GM19395 (cell line): ENCODE data around the gene VSIR.

Source experiments
- ATAC-seq: cut with Tn5 transposase; IDR thresholded peaks from one replicate; pipeline ENCODE4 v1.9.1; 2021; ENCODE audit warnings: mild to moderate bottlenecking, moderate library complexity; ENCODE audit not compliant: unreplicated experiment

Gene VSIR

DNA sequence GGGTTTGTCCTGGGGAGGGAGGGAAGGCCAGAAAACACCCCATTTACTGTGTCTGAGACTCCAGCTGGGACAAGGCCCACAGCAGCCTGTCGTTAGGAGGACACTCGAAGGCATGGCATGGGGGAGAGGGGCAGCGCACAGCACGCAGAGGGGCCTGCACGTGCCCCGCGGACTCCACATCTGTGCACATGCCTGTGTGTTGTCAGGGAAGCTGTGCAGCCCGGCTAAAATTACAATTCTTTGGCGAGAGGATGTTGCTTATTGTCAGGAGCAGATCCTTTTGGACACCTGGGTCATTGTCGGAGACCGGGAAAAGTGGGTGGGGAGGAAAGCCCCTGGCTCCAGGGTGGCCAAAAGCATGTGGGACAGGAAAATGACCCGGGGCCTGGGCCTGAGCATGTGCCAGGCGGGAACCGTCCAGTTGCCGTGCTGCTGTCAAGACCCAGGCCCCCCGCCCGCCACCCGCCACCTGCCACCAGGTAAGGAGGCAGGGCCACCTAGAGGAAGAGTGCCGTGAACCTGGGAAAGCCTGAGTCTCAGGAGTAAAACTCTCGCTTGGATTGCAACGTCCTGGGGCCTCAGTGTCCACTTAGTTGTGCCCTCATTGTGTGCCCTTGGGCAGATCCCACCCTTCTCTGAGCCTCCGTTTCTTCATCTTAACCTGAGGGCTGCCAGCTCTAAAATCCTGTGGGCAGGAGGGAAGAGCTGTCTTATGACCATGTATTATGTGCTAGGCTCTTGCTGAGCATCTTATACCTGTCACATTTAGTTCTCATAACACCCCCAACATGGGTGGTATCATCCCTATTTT is 7.2 kb downstream of the VSIR start:
- ATAC-seq, result no peak

DNA sequence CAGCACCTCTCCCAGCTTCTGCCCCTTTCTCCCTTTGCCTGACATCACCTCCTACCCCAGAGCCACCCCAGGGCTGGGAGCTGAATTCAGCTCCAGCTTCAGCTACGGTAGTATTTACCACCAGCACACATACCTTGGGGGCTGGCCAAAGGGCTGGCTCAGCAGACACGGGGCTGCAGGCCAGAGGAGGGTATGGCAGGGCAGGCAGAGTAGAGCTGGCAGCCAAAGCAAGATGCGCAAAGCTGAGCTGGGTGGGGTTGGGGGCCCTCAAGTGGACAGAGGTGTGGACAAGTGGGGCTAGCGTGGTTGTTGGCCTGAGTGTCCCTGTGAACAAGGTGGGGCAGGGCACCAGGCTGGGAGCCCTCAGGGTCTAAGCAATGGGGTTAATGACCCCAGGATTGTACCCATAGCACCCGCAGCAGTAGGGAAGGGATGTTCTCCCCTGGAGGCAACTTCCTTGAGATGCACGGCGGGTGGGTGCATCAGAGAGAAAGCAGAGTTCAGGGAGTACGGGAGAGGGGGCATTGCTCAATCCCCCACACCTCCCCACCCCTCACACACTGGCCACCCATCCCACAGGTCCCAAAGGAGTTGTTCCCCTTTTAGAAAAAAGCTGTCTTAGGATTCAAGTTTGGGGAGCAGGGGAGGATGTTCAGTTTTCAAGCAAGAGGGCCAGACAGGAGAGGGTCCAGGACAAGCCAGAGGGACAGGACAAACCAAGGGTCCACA is 8.0 kb downstream of the VSIR start:
- no peak for ATAC-seq

DNA sequence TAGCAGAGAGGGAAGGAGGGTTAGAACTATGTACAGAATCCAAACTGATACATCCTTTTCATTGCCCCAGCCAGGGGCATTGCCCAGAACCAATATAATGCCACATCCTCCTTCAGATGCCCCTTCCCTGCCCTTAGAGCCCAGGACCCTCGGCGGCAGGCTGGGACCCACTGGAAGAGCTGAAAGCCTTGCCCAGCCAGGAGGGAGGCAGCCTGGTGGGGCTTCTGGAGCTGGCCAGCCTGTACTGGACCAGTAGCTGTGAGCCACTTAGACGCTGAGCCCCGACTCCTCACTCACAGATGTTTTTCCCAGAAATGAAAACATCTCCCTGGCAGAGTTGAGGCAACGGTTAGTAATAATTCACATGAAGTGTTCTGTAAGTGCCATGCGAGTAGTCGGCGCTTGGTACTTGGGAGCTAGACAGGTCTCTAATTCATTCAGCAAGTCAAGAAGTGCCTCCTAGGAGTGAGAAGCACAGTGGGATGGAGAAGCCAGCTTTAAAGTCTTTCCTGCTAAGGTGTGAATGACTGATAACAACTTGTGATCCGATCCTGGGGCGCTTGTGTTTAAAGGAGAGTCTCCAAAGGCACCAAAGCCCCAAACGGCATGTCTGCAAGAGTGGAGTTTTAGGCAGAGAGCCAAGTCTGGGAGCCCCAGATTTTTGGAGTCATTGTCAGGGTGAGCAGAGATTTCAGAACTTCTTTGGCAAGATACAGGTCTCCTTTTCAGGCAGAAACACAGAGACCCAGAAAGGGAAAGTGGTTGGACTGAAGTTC is 9.8 kb downstream of the VSIR start:
- no peak for ATAC-seq

DNA sequence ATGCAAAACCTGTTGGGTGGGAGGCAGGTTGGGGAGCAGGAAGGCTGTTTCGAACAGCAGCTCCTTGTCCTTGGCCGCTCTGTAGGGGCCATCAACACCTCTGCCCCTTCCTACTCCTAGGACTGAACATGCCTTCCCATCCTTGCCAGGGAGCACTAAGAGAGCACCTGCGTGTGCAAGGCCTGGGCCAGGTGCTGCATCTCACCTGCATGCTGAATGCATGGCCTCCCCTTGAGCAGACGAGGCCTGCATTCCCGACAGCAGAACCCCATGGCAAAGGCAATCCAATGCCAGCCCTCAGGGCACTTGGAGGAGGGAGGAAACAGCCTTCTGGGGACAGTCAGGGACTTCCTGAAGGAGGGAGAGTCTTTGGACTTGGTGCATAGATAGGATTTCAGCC is 11.0 kb downstream of the VSIR start:
- no peak for ATAC-seq

DNA sequence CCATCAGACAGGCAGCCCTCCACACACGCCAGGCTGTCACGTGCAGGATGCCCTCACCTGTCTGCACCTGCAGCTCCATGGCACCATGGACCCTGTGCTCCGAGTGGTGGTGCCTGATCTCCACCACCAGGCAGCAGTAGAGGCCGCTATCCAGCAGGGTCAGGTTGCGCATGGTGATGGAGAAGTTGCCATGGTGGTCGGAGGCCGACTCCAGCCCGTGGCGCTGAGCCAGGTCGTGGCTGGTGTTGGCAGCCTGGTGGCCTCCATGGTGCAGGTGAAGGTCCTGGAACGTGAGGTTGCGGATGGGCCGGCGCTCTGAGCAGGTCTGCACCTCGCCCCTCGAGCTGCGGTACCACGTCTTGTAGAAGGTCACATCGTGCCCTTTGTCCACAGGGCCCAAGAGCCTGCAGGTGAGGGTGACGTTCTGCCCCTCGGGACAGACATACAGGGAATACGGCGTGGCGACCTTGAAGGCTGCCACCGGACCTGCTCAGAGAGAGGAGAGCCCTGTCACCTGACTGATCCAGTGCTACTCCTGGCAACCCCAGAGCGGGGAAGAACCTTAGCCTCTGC is 11.7 kb downstream of the VSIR start:
- ATAC-seq, result no peak

DNA sequence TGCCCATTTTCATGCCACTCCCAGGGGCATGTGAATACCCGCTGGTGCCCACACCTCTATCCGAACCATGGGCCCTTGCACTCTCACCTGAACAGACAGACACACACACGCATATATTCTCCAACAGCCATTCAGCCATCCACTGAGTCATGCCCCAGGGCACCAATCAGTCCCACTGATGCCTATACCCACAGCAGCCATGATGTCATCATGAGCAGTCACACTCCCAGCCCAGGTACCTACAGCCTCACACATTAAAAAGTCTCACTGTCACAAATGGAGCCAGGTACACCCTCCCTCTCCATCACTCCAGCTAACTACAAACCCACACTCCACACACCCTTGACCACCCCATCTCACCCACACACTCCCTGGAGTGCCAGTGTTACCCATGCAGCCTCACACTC is 12.2 kb downstream of the VSIR start:
- no peak for ATAC-seq

DNA sequence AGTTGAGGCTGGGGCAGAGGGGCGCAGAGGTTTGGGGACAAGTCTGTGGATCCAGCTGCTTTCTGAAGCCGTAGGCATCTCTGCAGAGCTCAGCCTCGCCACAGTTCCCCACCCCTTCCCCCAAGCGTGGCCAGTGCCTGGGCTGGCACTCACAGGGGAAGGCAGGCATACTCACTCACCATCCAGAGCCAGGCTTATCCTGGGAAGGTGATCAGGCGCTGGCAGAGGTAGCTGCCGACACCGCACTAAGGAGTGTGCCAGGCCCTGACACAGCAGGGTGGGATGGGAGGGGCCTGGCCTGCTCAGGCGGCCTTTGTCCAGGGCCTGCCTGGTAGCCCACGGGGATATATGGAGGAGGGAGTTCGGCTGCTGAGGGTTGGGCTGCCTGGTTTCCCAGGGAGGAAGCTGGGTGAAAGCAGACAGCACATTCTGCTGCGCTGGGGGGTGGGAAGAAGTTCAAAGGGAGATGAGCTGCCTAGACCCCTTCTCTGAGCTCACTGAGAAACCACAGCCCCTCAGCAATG is 15.9 kb downstream of the VSIR start:
- no peak for ATAC-seq

DNA sequence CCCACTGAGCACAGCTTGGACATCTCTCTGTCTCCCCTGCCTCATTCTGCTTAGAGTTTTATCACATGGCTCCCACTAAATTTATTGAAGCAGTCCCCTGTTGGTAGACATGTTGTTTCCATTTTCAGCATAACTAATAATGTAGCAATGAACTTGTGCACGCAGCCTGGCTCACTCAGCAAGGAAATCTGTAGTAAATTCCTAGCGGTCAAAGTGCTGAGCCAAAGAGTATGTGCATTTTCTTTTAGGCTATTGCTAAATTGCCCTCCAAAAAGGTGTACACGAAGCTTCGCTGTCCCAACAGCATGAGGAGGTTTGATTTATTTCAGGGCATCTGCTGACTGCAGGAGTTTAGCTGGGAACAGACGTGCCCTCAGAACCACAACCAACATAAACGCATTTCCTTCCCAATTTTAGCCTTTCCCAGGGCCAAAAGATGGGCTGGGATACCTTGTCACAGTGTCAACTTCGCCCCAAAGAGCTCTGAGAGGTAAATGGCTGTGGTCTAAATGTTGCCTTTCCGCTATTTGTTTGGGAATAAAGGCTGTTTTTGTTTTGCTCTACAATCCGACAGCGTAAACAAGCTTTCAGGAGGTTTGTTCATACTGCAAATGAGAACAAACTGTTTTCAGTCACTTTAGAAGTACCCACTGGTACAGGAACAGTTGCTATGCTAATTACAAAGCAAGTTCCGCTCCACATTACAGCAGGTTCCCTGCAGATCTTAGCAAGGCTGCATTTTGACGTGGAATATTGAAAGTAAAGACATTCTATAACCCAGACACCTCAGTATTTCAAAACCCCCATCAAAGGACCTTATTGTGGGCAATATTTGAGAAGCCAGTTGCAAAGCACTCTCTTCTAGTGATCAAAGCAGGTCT is 16.8 kb downstream of the VSIR start:
- ATAC-seq, result no peak

DNA sequence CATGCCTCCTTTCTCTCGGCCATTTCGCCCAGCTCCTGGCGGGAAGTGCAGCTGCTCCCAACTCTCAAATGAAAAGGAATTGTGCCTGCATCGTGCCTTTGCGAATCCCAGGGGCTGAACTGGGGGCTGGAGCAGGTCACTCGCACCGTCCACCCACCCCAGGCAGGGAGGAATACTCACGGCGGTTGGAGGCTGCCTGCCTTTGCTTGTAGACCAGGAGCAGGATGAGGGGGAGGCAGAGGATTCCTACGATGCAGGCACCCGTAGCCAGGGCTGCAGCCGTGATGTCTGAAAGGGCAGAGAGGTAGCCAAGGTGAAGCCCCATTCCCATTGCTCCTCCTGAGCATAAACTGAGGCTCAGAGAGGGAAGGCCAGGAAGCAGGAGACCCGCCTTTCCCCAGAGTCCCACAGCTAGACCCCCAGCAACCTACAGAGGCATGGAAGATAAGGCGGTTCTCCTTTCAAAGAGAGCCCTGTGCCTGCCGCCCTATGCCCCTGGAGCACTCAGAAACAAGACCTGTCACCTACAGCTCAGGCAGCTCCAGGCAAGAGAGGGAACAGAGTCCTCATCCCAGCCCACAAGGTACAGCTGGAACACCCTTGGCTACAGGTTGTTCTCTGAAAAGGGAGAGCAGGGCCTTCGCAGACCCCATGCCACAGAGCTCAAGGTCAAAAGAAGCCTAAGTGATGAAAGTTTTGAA is 18.0 kb downstream of the VSIR start:
- no peak for ATAC-seq

DNA sequence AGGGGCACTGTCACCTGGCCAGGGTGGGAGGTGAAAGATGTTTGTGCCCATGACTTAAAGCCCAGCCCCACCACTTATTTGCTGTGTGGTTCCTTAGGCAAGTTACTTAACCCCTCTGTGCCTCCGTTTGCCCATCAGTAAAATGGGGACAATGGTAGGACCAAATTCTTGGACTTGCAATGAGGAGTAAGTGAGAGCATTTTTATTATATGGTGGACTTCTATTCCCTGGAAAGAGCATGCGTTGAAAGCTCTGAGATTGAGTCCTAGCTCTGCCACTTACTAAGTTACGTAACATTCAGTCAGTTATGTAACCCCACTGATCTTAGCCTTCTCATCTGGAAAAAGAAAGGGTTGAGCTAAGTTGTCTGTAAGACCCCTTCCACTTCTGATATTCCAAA is 18.8 kb downstream of the VSIR start:
- no peak for ATAC-seq

DNA sequence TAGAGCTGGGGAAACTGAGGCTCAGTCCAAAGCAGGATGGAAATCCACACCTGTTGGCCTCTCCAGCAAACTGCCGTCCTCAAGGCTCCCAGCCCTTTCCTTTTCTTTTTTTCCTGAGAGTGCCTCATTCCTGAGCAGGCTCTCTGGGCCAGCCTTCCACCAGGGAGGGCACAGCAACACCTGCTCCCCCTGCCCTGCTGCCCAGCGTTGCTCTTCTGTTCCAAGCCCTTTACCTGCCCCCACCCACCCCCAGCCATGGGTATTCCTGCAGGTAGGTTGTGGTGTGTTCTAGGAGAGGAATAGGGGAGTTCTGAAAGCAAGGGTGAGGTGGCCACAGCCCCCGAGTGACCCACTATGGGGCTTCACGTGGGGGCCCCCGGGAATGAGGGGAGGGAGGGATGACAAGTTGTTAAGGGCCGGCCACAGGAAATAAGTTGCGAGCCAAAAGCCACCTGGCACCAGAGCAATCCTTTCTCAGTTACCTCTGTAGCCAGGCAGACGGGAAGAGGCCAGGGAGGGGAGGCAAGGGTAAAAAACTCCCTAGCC is 19.3 kb downstream of the VSIR start:
- no peak for ATAC-seq

DNA sequence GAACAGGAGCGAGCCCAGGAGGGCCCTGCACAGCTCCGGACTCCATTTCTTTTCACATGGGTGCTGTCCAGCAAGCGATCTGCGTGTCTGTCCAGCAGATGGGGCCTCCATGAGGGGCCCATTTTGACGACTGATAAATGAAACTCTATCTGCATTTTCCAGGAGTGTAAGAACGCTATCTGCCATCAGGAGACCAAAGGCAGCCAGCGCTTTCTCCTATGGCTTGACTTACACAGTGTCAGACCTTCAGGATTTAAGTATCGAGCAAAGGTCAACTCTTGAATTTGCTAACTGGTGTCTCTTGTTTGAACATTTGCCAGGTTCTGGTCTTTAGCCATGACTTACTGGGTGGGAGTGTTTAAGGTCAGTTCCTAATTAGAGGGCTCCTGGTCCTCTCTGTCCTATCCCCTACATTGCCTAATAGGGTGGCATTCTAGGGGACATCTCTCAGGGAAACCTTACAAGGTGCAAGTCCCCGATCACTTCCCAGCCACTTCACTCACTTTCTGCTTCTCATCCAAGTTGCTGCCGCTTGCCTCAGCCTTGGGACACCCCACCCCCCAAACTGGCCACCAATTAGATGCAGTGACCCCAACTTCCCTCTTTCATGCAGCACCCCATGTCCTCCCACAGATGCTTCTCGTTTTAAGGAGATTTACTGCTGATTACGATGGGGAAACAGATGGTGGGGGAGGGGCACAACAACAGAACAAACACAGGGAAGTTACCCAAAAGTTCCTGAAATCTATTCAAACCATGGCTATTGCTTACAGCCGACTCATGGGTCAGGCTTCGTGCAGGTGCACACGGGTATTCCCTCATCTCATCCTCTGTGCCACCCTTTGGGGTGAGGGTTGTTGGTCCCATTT is 20.0 kb downstream of the VSIR start:
- ATAC-seq, result no peak

DNA sequence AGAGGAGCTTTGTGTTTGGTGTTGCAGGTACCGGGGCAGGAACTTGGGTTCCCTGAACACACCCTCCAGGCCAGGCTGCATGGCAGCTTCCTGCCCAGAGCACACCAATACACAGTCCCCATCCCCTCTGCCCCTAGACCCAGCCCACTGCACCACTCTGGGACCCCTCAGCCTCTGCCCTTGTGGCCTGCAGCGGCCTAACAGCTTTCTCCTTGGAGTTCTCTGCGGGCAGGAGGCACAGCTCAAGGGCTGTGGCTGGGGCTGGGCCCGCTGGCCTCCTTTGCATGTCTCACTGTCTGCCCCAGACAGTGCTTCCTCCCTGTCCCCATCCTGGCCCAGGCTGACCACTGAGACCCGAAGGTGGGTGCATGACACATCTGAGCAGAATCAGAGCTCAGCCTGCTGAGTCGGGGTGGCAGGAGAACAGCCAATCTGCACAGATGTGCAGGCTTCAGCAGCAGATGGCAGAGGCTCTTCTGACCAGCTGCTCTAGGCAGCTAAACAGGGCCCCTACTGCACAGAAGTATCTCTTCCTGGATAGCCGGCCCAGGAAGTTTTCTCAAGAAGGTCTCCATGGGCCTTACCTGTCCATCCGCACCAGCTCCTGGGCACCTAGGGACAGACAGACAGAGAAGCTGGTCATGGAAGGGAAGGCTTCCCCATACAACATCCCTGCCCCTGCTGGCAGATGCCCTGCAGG is 20.8 kb downstream of the VSIR start:
- no peak for ATAC-seq

DNA sequence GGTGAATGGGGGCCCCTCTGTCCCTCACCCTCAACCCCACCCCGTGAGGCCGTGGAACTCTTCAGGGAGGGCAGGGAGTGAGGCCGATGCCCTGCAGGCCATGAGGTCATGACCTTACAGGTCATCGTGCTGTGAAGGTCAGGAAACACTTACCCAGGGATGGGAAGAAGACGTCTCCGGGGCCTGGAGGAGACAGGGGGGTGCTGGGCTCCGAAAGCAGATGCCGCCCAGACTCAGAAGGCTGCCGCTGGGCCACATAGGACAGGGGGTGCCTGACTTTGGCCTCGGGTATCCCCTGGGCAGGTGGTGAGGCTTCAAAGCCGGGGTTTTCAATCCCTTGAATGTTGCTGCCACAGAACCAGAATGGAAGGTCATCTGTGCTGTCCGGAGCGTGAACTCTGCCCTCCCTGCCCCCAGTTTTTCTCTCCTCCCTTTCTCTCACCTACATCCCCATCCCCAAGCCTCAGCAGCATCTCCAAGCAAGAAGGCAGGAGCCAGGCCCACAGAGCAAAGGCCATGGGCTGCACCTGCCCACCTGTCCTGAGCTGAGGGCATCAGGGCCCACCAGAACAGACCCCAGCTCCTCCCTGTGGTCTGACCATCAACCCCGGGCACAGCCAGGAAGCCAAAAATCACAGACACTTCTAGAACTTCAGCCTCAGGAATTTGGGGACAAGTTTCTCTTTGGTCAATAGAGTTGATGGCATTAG is 21.6 kb downstream of the VSIR start:
- no peak for ATAC-seq

DNA sequence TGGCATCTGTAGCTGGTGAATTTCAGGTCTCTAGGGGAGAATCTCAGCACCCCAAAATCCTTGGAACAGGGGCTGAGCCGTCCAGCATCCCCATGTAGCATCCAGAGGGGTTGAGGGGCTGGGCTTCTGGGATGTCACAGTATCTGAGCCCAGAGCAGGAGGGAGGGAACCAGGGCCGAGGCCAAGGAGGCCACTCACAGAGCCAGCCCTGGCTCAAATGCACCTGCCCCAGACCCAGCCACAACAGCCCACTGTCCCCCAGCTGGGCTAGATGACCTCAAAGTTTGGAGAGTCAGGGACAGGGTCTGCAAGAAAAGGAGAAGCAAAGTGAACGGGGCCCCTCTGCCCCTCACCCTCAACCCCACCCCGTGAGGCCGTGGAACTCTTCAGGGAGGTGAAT is 22.3 kb downstream of the VSIR start:
- ATAC-seq, result no peak

DNA sequence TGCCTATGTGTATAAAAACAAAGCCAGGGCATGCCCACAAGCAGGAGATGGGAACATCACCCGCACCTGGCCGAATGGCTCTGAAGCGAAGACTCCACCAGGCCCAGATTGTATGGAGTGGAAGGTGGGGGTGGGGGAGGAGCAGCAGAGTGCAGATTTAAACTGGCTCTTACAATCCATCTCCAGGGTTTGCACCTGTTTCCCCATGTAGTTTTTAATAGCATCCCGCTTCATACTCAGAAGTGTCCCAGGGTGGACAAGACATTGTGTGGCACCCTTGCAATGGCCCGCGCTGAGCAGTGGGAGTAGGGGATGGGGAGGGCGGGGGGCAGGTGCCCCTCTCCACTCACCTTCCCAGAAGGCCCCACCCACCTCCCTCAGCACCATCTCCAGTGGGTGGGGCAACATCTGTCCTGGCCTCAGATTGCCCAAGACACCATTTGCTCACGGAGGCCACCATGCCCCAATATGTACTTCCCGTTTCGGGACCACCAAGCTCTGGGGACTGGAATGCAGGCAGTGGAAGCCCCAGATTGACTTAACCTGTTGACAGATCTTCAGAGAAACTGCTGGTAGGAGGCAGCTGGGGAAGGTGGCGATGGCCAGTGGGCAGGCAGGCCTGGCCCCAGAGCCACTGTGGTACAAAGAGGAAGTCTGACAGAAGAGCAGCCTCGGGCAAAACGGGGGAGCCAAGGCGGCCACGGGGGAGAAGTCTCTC is 23.0 kb downstream of the VSIR start:
- ATAC-seq, result no peak
